Hematopoietic multipotent progenitor cell (in vitro differentiated cells): ENCODE results near the gene SYNGR2. TPM values are rescaled to one million over a fixed set of nuclear protein-coding genes. Genes with fewer than 3 reads are reported as not detected.
A peak's percentile ranks its signal among the peaks of the same experiment; 100 is the strongest.

Source experiments
- DNase-seq, 3 donors: peaks; one replicate each; pipeline ENCODE4 v3.0.0-alpha.2; 2011 to 2015; ENCODE audit warnings: low read depth in 2 of 3, low spot score in 2 of 3
- total RNA-seq: library from RNA; depleted of rRNA; stranded (reverse); fragments of >200 nt; gene quantifications from one replicate; pipeline ENCODE4 v1.2.3, GENCODE V29; 2012

Gene SYNGR2
- 164 TPM for total RNA-seq

GRCh38 chr17:78168242-78168902 is at the start of gene SYNGR2:
TSS of gene SYNGR2 (plus strand) at chr17:78168581. CDS start at chr17:78168617, 36 bp downstream.
- DNase-seq, result peak; percentile 76 to 87 (median 82)

- no peak for DNase-seq
Observed at GRCh38 chr17:78118801-78119241, 49.6 kb upstream of the SYNGR2 start.

GRCh38 chr17:78120537-78120936 is 47.8 kb upstream of the SYNGR2 start:
- no peak for DNase-seq

GRCh38 chr17:78120971-78121800 is 47.2 kb upstream of the SYNGR2 start:
- peak in 1 of 3 donors; percentile 51 for DNase-seq

GRCh38 chr17:78121801-78122215 is 46.6 kb upstream of the SYNGR2 start:
- no peak for DNase-seq

- DNase-seq, result no peak
Observed at GRCh38 chr17:78122216-78122930, 46.0 kb upstream of the SYNGR2 start.

- no peak for DNase-seq
Observed at GRCh38 chr17:78122931-78123249, 45.5 kb upstream of the SYNGR2 start.

- DNase-seq, result no peak
Observed at GRCh38 chr17:78123258-78123929, 45.0 kb upstream of the SYNGR2 start.

GRCh38 chr17:78124081-78124835 is 44.1 kb upstream of the SYNGR2 start:
- peak in 2 of 3 donors; percentile 82 to 88 for DNase-seq

- no peak for DNase-seq
Observed at GRCh38 chr17:78124836-78125137, 43.6 kb upstream of the SYNGR2 start.

GRCh38 chr17:78125138-78125913 is 43.1 kb upstream of the SYNGR2 start:
- DNase-seq, result no peak

GRCh38 chr17:78125976-78126894 is 42.1 kb upstream of the SYNGR2 start:
- DNase-seq, result no peak

GRCh38 chr17:78126895-78127238 is 41.5 kb upstream of the SYNGR2 start:
- no peak for DNase-seq

GRCh38 chr17:78127239-78127887 is 41.0 kb upstream of the SYNGR2 start:
- DNase-seq, result peak in 1 of 3 donors; percentile 49

- no peak for DNase-seq
Observed at GRCh38 chr17:78127888-78128550, 40.4 kb upstream of the SYNGR2 start.

GRCh38 chr17:78128551-78129350 is 39.6 kb upstream of the SYNGR2 start, which contains the start of gene TMC6:
TSS of gene TMC6 (minus strand) at chr17:78128755. CDS start at chr17:78126832, 1,923 bp downstream.
- DNase-seq, result peak in 2 of 3 donors; percentile 80 to 82
